Stimulated activated CD4-positive, alpha-beta T cell treated with anti-CD3 and anti-CD28 coated beads, Interleukin-2, amount 100 ng/mL, for 24 hours (primary cell): ENCODE measurements around the gene CEP131.

Experiments used
- DNase-seq, 2 donors: peaks; one replicate each; pipeline ENCODE4 v3.0.0-alpha.2; 2020

The CEP131 gene

GRCh38 chr17:81221371-81221841, 1.4 kb downstream of the CEP131 start:
- DNase-seq, result no peak

GRCh38 chr17:81219476-81220180, 3.1 kb downstream of the CEP131 start:
- no peak for DNase-seq

- DNase-seq, result no peak
Observed at GRCh38 chr17:81218991-81219390, 3.8 kb downstream of the CEP131 start.

- no peak for DNase-seq
Observed at GRCh38 chr17:81218459-81218858, 4.3 kb downstream of the CEP131 start.

- no peak for DNase-seq
Observed at GRCh38 chr17:81217491-81217890, 5.3 kb downstream of the CEP131 start.

- no peak for DNase-seq
Observed at GRCh38 chr17:81213978-81214377, 8.8 kb downstream of the CEP131 start.

- no peak for DNase-seq
Observed at GRCh38 chr17:81212365-81212764, 10.4 kb downstream of the CEP131 start.

- DNase-seq, result no peak
Observed at GRCh38 chr17:81210868-81211267, 11.9 kb downstream of the CEP131 start.

- DNase-seq, result no peak
Observed at GRCh38 chr17:81210466-81210865, 12.3 kb downstream of the CEP131 start.

GRCh38 chr17:81209141-81209540, 13.6 kb downstream of the CEP131 start:
- DNase-seq, result no peak

- no peak for DNase-seq
Observed at GRCh38 chr17:81208651-81209050, 14.1 kb downstream of the CEP131 start.

GRCh38 chr17:81207610-81208581, 14.9 kb downstream of the CEP131 start:
- DNase-seq, result no peak

GRCh38 chr17:81206657-81207056, 16.1 kb downstream of the CEP131 start:
- DNase-seq, result no peak

GRCh38 chr17:81206166-81206565, 16.6 kb downstream of the CEP131 start:
- no peak for DNase-seq

- DNase-seq, result no peak
Observed at GRCh38 chr17:81204578-81204977, 18.2 kb downstream of the CEP131 start.

- no peak for DNase-seq
Observed at GRCh38 chr17:81203136-81203535, 19.6 kb downstream of the CEP131 start.

GRCh38 chr17:81202318-81202717, 20.4 kb downstream of the CEP131 start:
- no peak for DNase-seq

GRCh38 chr17:81200695-81201580, 21.8 kb downstream of the CEP131 start:
- peak; percentile 13 to 36 for DNase-seq

GRCh38 chr17:81200201-81200600, 22.6 kb downstream of the CEP131 start:
- DNase-seq, result no peak

- no peak for DNase-seq
Observed at GRCh38 chr17:81199482-81199830, 23.3 kb downstream of the CEP131 start.

- no peak for DNase-seq
Observed at GRCh38 chr17:81198826-81199481, 23.8 kb downstream of the CEP131 start.

GRCh38 chr17:81197831-81198490, 24.8 kb downstream of the CEP131 start:
- no peak for DNase-seq
